GM18867 (cell line): Measurements from ENCODE around the gene C1QTNF12.

Experiments used
- ATAC-seq: cut with Tn5 transposase; IDR thresholded peaks from one replicate; pipeline ENCODE4 v1.9.1; 2021; ENCODE audit warnings: mild to moderate bottlenecking, moderate library complexity; ENCODE audit not compliant: unreplicated experiment

Gene C1QTNF12

GRCh38 chr1:1216770-1217620 is 29.5 kb downstream of the C1QTNF12 start:
- no peak for ATAC-seq

GRCh38 chr1:1215881-1216605 is 30.5 kb downstream of the C1QTNF12 start:
- ATAC-seq = no peak

- no peak for ATAC-seq
These were observed 31.3 kb downstream of the C1QTNF12 start for GRCh38 chr1:1215080-1215676.

- ATAC-seq = no peak
These were observed 32.9 kb downstream of the C1QTNF12 start, which contains the start of gene TNFRSF4 for GRCh38 chr1:1213345-1214265. TSS of gene TNFRSF4 (minus strand) at chr1:1214153. CDS start at chr1:1214127, 26 bp downstream.

- no peak for ATAC-seq
These were observed 33.7 kb downstream of the C1QTNF12 start for GRCh38 chr1:1212780-1213344.

- ATAC-seq = no peak
These were observed 34.7 kb downstream of the C1QTNF12 start for GRCh38 chr1:1211541-1212441.

GRCh38 chr1:1210726-1211540 is 35.6 kb downstream of the C1QTNF12 start:
- no peak for ATAC-seq

- no peak for ATAC-seq
These were observed 37.6 kb downstream of the C1QTNF12 start for GRCh38 chr1:1208713-1209433.

GRCh38 chr1:1207571-1207892 is 39.0 kb downstream of the C1QTNF12 start:
- no peak for ATAC-seq

- no peak for ATAC-seq
These were observed 39.5 kb downstream of the C1QTNF12 start for GRCh38 chr1:1206966-1207531.

- ATAC-seq = no peak
These were observed 40.1 kb downstream of the C1QTNF12 start, which contains the start of gene TNFRSF18 for GRCh38 chr1:1206376-1206965. TSS of gene TNFRSF18 (minus strand) at chr1:1206592. CDS start at chr1:1206571, 21 bp downstream.

GRCh38 chr1:1205769-1206375 is 40.6 kb downstream of the C1QTNF12 start:
- ATAC-seq = no peak

- no peak for ATAC-seq
These were observed 41.3 kb downstream of the C1QTNF12 start for GRCh38 chr1:1204998-1205768.

- ATAC-seq = no peak
These were observed 42.0 kb downstream of the C1QTNF12 start for GRCh38 chr1:1204425-1204920.

GRCh38 chr1:1203561-1204424 is 42.7 kb downstream of the C1QTNF12 start:
- ATAC-seq = no peak
